GM19351 (cell line): ENCODE measurements around the gene EMX1.
"Not testable (repeated sequence)": the region's sequence is repeated elsewhere in the genome, so short reads cannot be mapped to it uniquely, and the experiment has no call there.

Source experiments
- ATAC-seq: cut with Tn5 transposase; IDR thresholded peaks from one replicate; pipeline ENCODE4 v1.9.1; 2021; ENCODE audit warnings: mild to moderate bottlenecking, moderate library complexity; ENCODE audit not compliant: unreplicated experiment

The EMX1 gene

GRCh38 chr2:72900191-72900825, 17.0 kb upstream of the EMX1 start:
- no peak for ATAC-seq

GRCh38 chr2:72901426-72901825, 15.9 kb upstream of the EMX1 start:
- ATAC-seq = no peak

GRCh38 chr2:72907369-72907768, 9.9 kb upstream of the EMX1 start:
- ATAC-seq = not testable (repeated sequence)

GRCh38 chr2:72908741-72909140, 8.6 kb upstream of the EMX1 start:
- ATAC-seq = no peak

GRCh38 chr2:72911256-72911655, 6.1 kb upstream of the EMX1 start:
- ATAC-seq = no peak

GRCh38 chr2:72913486-72914205, 3.7 kb upstream of the EMX1 start:
- no peak for ATAC-seq

- ATAC-seq = no peak
Observed at GRCh38 chr2:72914206-72914559, 3.1 kb upstream of the EMX1 start.

GRCh38 chr2:72914589-72915319, 2.6 kb upstream of the EMX1 start:
- no peak for ATAC-seq

- ATAC-seq = no peak
Observed at GRCh38 chr2:72915320-72915906, 1.9 kb upstream of the EMX1 start.

GRCh38 chr2:72915907-72916742, 1.2 kb upstream of the EMX1 start:
- peak; percentile 63 for ATAC-seq

GRCh38 chr2:72916743-72917137, 579 bp upstream of the EMX1 start:
- peak; percentile 16 for ATAC-seq

GRCh38 chr2:72917877-72918553, 696 bp downstream of the EMX1 start:
- ATAC-seq = peak; percentile 2

GRCh38 chr2:72919414-72920317, 2.3 kb downstream of the EMX1 start:
- ATAC-seq = no peak

GRCh38 chr2:72920318-72921087, 3.2 kb downstream of the EMX1 start:
- no peak for ATAC-seq

- no peak for ATAC-seq
Observed at GRCh38 chr2:72921088-72921851, 4.0 kb downstream of the EMX1 start.

GRCh38 chr2:72921853-72922252, 4.5 kb downstream of the EMX1 start:
- no peak for ATAC-seq

- peak; percentile 4 for ATAC-seq
Observed at GRCh38 chr2:72923833-72924352, 6.6 kb downstream of the EMX1 start.
